T-helper 2 cell (primary cell): Measurements from ENCODE around the gene MT1E.
"Not testable (repeated sequence)": the region's sequence is repeated elsewhere in the genome, so short reads cannot be mapped to it uniquely, and the experiment has no call there.

Experiments
- DNase-seq, 5 experiments: peaks; one replicate each; pipeline versions ENCODE4 v3.0.0 to v3.0.0-alpha.2; 2012 to 2022
- total RNA-seq, 2 donors: gene quantifications; one replicate each; lab custom pipeline; 2026; lab: John Stamatoyannopoulos, UW

The MT1E gene
- 0.67 to 1.6 reads per million in 2 donors for total RNA-seq

DNA sequence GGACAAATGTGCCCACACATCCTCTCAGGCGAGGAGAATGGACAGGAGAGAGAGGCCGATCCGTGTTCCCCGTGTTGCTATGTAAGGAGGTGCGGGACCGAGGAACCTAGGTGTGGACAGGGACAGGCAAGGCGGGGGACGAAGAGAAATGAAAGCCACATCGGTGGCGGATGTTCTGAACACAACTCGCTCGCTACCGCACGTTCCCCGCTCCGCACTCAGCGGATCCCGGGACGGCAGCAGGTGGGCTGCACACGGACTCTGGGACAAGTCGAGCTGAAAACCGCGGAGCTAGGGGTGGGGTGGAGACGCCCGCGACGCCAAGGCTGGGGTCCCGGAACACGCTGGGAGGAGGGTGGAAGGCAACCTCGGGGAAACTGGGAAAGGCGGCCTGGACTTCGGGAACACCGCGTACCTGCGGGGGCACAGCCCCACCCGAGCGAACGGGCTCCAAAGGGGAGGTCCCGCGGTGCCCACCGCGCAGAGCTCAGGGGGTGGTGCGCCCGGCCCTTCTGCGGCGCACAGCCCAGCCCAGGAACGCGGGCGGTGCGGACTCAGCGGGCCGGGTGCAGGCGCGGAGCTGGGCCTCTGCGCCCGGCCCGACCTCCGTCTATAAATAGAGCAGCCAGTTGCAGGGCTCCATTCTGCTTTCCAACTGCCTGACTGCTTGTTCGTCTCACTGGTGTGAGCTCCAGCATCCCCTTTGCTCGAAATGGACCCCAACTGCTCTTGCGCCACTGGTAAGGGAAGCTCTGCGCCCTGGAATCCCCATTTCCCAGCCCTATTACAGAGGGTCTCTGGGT, at the start of gene MT1E:
Gene MT1E, plus strand, starts transcription at position 642 of the 803 bp plus-strand sequence. Its CDS starts 71 bp downstream, at position 713.
- peak in 3 of 5 experiments; percentile 15 to 87 (median 42) for DNase-seq

DNA sequence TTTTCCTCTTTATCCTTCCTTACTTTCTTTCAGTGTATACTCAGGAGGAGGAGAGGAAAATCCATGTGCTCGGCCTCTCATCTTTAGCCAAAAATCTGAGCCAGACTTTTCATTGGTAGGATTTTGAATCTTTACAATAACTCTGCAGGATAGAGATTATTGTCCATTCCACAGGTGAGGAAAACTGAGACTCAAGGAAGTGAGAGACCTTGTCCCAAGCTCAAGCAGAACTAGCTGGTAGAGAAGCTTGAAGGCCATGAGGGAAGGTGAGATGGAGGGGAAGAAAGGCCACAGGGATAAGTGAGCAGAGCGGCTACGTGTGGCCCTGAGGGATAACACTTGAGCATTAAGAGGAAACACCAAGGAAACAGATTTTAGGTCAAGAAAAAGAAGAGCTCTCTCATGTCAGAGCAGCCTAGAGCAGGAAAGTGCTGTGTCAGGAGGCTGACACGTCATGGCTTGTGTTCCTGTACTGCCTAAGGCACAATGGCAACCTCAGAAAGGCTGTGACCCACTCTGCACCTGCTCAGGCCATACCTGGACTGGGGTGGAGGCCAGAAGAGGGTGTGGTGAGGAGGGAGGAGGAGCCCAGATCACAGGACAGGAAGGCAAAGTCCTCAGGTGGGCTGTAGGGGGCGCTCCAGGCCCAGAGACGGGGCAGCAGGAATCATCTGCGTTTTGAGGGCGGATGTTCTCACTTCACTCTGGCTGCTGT, 48.8 kb upstream of the MT1E start:
- DNase-seq: peak; percentile 77 to 85 (median 81)

DNA sequence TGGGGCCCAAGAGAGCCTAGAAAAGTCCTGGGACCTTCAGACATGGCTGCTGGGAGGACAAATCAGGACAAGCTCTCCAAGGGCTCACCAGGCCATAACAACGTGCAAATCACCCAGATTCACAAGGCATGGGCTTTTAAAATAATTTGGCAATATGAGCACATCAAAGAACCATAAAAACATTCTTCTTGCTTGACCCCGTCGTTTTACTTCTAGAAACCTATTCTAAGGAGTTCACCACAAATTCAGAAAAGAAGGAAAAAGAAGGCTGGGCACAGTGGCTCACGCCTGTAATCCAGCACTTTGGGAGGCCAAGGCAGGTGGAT, 48.3 kb upstream of the MT1E start:
- no peak for DNase-seq

DNA sequence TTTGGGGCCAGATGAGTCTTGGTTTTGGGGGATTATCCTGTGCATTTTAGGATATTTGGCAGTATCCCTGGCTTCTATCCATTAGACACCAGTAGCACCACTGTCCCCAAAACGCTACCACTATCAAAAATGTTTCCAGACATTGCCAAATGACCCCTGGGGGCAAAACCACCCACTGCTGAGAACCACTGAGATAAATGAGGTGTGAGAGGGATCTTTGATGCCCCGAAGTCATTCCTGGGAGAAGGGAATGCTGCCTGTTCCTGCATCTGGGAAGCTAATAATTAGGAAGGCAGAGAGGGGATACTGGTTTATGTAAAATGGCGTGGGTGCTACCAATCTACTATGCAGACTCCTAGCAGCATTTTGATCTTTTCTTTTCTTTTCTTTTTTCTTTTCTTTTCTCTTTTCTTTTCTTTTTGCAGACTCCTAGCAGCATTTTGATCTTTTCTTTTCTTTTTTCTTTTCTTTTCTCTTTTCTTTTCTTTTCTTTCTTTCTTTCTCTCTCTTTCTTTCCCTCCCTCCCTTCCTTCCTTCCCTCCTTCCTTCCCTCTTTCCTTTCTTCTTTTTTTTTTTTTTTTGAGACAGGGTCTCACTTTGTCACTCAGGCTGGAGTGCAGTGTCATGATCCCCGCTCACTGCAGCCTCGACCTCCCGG, 45.1 kb upstream of the MT1E start:
- no peak for DNase-seq

DNA sequence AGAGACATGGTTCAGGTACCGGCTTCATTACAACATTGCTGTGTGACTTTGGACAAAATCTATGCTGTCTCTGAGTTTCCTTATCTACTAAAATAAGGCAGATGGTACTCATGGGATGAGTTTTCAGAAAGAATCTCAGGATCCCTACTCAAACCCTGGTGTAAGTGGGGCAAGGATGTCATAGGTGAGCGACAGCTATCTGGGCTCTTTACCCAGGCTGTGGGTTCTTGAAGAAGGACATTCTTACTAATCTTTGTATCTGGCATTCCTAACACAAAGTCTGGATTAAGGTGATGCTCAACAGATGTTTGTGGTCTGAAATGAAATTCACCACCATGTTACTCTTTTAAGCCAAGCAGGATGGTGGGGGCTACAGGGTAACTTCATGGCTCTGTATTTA, 42.7 kb upstream of the MT1E start:
- DNase-seq: not testable (repeated sequence)

DNA sequence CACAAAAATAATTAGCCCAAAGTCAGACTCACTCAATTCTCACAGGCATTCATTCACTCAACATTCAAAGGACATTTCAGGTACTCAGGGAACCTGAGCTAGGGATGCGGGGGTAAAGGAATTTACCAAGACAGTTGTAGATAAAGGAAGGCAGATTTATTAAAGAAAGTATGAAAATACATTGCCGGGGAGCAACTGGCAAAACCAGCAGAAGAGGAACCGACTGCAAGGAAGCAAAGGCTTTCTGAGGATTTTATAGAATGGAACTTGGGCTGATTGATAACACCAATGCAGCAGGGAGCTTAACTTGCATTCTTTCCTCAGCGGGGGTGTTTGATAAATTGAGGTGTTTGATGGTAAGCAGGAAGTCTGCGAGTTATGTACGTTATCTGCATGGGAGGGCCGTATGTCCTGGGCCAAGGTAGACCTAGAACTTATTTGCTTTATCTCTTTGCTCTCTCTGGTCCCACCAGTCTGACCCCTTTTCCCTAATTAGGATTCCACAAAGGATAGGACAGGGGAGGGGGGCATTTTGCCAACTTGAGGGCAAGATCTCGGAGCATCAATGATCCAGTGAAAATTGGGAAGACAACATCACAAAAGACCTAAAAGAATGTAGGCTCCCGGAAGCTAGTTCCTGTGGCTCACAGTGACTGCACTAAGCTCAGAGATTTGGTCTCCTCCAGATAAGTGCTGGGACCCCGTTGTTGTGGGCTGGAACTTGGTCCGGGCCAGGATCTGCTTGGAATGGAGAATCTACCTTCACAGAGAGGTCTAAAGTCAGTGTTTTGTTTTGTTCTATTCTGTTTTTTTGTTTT, 42.0 kb upstream of the MT1E start:
- no peak for DNase-seq

DNA sequence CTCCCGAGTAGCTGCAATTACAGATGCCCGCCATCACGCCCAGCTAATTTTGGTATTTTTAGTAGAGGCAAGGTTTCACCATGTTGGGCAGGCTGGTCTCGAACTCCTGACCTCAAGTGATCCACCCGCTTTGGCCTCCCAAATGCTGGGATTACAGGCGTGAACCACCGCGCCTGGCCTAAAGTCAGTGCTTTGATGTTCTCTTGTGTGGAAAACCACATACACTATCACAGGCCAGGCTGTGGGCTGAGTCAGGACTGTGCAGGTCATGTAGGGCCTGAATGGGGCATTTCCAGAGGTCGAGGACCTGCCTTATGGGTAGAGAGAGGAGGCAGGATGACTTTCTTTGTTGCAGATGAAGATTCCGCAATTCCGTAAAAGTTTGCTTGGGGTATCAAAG, 41.3 kb upstream of the MT1E start:
- no peak for DNase-seq

DNA sequence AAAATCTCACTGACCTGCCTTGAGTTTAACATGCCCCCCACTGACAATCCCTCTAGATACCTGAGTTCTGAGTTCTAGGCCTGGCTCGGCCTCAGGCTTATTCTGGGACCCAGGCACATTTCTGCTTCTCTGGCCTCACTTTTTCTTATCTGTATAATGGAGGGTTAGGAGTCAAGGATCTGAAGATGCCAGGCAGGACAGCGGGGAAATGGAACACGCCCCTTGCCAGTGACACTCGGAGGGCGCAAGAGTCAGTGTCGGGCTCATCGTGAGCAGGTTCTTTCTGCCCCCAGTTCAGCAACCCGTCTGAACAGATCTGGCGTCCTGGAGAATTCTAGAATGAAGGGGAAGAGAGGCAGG, 36.8 kb upstream of the MT1E start:
- DNase-seq: no peak

DNA sequence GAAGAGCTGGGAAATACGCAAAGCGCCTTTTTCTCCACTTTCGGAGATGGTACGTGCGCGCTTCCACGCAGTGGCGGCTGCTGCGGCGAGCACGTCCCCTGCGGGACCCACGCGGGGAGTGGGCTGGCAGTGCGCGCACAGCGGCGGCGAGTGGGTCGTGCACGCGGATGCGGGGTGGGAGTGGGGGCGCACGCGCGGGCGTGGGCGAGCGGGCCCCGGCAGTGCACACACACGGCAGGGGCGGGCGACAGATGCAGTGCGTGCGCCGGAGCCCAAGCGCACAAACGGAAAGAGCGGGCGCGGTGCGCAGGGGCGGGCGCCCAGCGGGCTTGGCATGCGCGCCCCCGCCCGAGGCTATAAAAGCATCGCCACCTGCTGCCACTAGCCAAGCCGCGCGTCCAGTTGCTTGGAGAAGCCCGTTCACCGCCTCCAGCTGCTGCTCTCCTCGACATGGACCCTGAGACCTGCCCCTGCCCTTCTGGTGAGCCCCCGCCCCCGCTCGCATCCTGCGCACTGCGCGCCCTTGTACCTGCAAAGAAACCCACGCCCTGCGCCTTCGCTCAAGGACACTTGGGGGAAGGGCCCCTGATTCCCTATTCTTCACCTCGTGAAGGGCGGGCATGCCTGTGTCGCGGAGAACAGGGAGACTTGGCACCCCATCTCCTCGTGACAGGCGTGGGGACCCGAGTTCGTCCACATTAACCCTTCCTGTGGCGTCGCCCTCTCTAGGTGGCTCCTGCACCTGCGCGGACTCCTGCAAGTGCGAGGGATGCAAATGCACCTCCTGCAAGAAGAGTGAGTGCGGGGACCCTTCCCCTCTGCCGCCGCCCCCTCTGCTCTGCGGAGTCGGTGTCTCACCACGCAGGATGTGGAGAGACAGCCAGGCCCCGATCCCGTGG, 36.2 kb upstream of the MT1E start, which contains the start of gene MT3:
Gene MT3, plus strand, starts transcription at position 388 of the 899 bp plus-strand sequence. Its CDS starts 63 bp downstream, at position 451.
- peak in 2 of 5 experiments; percentile 11 to 76 for DNase-seq

DNA sequence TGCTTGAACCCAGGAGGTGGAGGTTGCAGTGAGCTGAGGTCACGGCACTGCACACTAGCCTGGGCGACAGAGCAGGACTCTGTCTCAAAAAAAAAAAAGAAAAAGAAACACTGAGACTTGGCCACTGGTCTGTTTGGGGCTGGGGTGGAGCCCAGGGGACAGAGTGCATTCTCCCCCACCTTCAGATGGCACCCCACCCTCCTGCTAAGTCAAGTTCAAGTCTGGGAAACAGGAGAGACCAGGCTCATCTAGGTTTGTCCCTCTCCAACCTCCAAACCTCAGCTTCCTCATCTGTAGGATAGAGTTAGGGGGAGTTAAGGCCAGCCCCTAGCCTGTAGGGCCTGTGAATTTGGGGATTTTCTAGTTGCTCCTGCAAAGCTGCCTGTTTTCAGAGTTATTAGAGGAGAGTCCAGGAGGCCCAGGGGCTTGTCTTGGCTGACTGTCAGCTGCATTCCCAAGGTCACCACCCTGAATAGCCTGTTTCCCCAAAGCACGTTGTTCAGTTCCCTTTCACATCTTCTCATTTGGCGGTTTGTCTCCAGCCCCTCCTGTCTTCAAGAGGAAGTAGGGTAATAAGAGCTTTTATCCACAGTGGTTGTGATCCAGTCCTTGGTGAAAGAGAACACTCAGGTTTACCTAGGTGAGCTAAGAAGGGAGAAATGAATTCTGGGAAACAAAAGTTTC, 34.1 kb upstream of the MT1E start:
- no peak for DNase-seq

DNA sequence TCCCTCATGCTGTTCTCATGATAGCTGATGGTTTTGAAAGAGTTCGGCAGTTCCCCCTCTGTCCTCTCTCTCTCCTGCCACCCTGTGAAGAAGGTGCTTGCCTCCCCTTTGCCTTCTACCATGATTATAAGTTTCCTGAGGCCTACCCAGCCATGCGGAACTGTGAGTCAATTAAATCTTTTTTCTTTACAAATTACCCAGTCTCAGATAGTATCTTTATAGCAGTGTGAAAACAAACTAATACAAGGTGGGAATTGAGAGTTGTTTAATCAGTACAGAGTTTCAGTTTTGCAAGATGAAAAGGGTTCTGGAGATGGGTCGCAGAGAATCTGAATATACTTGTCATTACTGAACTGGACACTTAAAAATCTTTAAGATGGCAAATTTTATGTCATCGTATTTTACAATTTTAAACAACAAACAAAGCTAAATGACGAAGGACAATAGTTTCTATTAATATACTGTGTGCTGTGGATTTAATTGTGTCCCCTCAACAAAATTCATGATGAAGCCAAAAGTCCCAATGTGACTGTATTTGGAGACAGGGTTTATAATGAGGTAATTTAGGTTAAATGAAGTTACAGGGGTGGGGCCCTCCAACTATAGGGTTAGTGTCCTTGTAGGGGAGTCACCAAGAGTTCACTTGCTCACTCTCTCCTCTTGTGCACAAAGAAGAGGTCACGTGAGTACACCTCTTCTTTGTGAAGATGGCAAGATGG, 31.8 kb upstream of the MT1E start:
- no peak for DNase-seq

DNA sequence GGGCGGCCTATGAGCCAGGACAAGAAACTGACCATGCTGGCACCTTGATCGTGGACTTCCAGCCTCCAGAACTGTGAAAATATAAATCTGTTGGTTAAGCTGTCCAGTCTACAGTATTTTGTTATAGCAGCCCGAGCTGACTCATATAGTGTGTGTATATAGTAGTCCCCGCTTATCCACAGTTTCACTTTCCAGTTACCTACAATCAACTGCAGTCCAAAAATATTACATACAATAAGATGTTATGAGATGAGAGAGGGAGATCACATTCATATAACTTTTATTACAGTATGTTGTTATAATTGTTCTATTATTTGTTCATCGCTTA, 31.3 kb upstream of the MT1E start:
- no peak for DNase-seq

DNA sequence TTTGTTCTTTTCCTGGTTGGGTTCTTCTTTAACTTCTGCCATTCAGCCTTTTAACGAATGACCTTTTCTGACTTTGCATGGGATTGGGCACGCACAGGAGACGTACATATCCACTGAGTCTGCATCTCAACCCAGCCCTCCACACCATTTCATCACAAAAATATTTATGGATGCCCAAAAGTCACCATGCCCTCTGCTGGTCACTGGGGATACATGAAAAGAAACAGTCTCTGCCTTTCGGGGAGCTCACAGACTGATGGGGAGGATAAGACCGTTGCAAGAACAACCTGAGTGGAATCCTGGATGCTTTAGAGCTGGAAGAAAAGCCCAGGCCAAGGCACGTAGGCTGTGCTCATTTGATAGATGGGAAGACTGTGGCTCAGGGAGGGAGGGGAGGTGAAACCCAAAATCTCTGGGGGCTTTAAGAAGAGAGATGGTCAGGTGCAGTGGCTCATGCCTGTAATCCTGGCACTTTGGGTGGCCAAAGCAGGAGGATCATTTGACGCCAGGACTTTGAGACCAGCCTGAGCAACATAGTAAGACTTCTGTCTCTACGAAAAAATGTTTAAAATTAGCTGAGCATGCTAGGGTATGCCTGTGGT, 25.1 kb upstream of the MT1E start:
- peak in 2 of 5 experiments; percentile 17 to 54 for DNase-seq

DNA sequence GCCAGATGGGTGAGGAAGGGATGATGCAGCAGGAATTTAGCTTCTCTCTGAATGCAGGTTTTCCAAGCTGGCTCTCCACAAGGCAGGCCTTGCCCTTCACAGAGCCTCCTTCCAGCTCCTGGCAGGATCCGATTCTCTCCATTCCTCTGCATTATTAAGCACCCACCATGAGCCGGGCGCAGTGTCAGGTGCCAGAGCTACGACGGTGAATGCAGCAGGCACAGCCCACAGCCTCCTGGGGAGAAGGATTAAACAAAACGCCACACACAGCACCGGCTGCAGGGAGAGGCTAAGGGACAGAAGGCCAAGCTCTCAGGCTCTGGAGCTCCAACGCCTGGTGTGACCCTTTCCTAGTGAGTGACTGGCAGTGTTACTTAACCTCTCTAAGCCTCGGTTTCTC, 24.3 kb upstream of the MT1E start:
- no peak for DNase-seq

DNA sequence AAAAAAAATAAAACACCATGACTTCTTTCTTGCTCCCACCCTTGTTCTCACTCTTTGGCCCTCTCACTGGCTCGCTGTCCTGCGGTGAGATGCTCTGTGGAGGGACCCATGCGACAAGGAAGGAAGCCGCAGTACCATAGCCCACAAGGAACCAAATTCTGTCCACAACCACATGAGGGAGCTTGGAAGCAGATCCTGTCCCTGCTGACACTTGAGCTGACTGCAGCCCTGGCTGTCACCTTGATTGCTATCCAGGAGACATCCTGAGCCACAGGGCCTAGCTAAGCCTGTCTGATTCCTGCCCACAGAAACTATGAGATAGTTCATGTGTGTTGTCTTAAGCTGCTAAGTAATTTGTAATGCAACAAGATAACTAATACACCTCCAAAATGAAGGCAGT, 22.0 kb upstream of the MT1E start:
- peak in 1 of 5 experiments; percentile 38 for DNase-seq

DNA sequence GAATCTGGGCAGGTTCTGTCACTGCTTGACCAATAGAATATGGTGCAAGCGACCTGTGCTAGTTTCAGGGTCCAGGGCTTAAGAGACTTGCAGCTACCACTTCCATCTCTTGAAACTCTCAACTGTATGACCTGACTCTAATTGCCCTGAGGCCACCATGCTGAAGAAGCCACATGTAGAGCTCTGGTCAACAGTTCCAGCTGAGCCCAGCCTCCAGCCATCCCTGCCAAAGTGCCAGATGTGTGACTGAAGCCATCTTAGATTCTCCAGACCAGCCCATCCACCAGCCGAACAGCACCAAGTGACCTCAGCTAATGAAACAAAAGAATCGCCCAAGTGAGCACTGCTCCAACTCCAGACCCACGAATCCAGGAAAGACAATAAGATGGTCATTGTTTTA, 20.6 kb upstream of the MT1E start:
- DNase-seq: no peak

DNA sequence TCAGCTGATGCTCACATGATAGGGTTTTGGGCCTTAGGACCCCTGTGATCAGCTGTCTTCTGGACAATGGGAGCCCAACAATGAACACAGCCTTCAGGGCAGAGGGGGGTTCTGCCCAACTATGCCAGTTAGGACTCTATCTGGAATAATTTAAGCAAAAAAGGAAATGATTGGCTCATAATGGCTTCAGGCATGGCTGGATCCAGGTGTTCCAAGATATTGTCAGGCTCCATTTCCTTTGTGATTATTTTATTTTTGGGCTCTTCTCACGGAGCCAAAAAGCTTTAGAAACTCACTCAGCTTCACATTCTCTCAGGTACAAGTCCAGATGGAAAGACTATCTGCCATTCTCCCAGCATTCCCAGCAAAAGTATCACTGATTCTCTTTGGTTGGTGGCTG, 20.1 kb upstream of the MT1E start:
- DNase-seq: no peak

DNA sequence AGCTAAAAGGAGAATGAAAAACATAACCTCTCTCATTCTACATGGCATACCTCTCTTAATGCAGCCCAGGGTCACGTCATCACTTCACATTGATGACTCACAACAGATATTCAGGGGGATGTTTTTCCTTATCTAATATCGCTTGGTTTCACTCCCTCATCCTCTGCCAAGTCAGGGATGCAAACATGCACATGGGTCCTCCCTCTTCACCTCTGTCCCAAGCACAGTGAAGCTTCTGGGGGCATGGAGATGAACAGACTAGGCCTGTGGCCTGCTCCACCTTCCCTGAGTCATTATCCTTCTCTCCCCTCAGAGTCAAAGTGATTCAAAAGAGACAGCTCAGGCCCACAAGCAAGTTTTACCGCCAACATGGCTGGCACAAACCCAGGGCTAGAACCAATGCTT, 19.5 kb upstream of the MT1E start:
- DNase-seq: no peak

DNA sequence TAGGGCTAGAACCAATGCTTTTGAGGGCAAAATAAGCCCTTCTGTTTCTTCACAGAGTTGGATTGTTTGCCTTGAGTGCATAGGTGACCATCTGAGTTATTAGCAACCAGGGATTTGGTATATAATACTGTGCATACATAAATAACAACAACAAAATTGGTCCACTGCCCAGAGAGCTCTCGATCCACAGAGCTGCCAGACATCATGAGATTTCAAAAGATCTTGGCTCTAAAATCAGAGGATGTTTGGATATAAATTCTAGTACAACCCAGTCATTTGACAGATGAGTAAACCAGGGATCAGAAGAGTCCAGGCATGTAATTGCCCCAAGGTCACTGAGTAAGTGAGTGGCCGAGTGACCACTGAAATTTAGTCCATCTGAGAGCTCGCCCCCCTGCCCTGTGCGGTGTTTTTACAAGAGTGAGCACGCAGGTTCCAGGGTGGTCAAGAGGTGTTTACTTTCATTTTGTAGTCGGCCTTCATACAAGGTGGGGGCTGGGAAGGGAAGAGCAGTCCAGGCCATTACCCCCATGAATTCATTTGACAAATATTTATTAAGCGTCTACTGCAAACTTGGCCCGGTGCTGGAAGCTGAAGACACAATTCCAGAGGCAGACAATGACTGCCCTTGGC, 19.0 kb upstream of the MT1E start:
- no peak for DNase-seq
